Skin of body (tissue), 2 donors: Measurements from ENCODE around the gene CHRNA3. TPM values are rescaled to one million over a fixed set of nuclear protein-coding genes. Genes with fewer than 3 reads are reported as not detected.

Experiments
- DNase-seq: peaks from one replicate; lab custom pipeline; 2025; lab: John Stamatoyannopoulos, UW
- total RNA-seq: library from RNA; depleted of rRNA; stranded (reverse); fragments of >200 nt; gene quantifications from one replicate; pipeline ENCODE4 v1.2.3, GENCODE V29; 2014

Gene CHRNA3
- total RNA-seq, 1 donor from 2014 or later, result 0.39 TPM

- DNase-seq, result no peak
These were observed 15.6 kb upstream of the CHRNA3 start for GRCh38 chr15:78636378-78636859.

- DNase-seq, result no peak
These were observed 14.6 kb upstream of the CHRNA3 start for GRCh38 chr15:78635346-78635745.

GRCh38 chr15:78634210-78635145 is 13.7 kb upstream of the CHRNA3 start:
- DNase-seq, result no peak

GRCh38 chr15:78633348-78633747 is 12.6 kb upstream of the CHRNA3 start:
- no peak for DNase-seq

- DNase-seq, result no peak
These were observed 10.3 kb upstream of the CHRNA3 start for GRCh38 chr15:78630886-78631633.

- no peak for DNase-seq
These were observed 8.9 kb upstream of the CHRNA3 start for GRCh38 chr15:78629716-78630065.

- DNase-seq, result no peak
These were observed 8.4 kb upstream of the CHRNA3 start for GRCh38 chr15:78629031-78629715.

GRCh38 chr15:78628227-78628626 is 7.4 kb upstream of the CHRNA3 start:
- no peak for DNase-seq

GRCh38 chr15:78627348-78627747 is 6.6 kb upstream of the CHRNA3 start:
- DNase-seq, result no peak

GRCh38 chr15:78626381-78626995 is 5.7 kb upstream of the CHRNA3 start:
- DNase-seq, result no peak

- no peak for DNase-seq
These were observed 4.9 kb upstream of the CHRNA3 start for GRCh38 chr15:78625606-78626280.

GRCh38 chr15:78624651-78625590 is 4.1 kb upstream of the CHRNA3 start:
- DNase-seq, result no peak

GRCh38 chr15:78623786-78624497 is 3.1 kb upstream of the CHRNA3 start:
- no peak for DNase-seq

- no peak for DNase-seq
These were observed 1.1 kb upstream of the CHRNA3 start for GRCh38 chr15:78621810-78622402.

GRCh38 chr15:78620021-78620526 is 722 bp downstream of the CHRNA3 start:
- no peak for DNase-seq

GRCh38 chr15:78619022-78619950 is 1.5 kb downstream of the CHRNA3 start:
- no peak for DNase-seq

- DNase-seq, result peak; percentile 62
These were observed 2.3 kb downstream of the CHRNA3 start for GRCh38 chr15:78618490-78618934.
